ENCODE measurements around the gene ARHGEF10L. TPM values are rescaled to one million over a fixed set of nuclear protein-coding genes. Genes with fewer than 3 reads are reported as not detected.
"Not testable (repeated sequence)": the region's sequence is repeated elsewhere in the genome, so short reads cannot be mapped to it uniquely, and the experiment has no call there.

The ARHGEF10L gene
- total RNA-seq, 3 donors from 2014 or later (not counting 1 experiment from before 2014, with no cell fraction given), result 0.70 to 1.7 (median 0.94) TPM

GRCh38 chr1:17503146-17503545, 36.4 kb upstream of the ARHGEF10L start:
- no peaks in the 10 kb centered on the region for H3K9me3 ChIP-seq (ENCODE audit: control insufficient read depth, insufficient read depth, low read length)
- intact Hi-C loops (cut with micrococcal nuclease), result no loop called here
- Mint-ChIP-seq H3K4me3 (no peak overlapping the region), H3K27ac (no peak overlapping the region), H3K27me3 (ENCODE audit: low read depth in 2 of 2) (peaks cover 2 to 5% of the 10 kb centered on the region in 2 donors), H3K4me1 (peaks cover 0 to 5% of the 10 kb centered on the region in 2 donors), H3K36me3 (no peaks in the 10 kb centered on the region), H3K9me3 (no peaks in the 10 kb centered on the region)
- WGBS (ENCODE audit: insufficient coverage), result 95% methylated on average over 2 of the region's 3 CpGs
- ATAC-seq (no peak), DNase-seq (no peak)
- H3K4me1 ChIP-seq (ENCODE audit: control insufficient read depth, insufficient read depth, low read length), result no peaks in the 10 kb centered on the region
- H3K36me3 ChIP-seq (ENCODE audit: control insufficient read depth, insufficient read depth, low read length), result no peaks in the 10 kb centered on the region
- TF ChIP-seq CTCF (IDR thresholded peaks at IDR 0.05), result no peak
- H3K4me3 ChIP-seq (ENCODE audit: low read length), result no peak overlapping the region
- no peak overlapping the region for H3K27ac ChIP-seq (ENCODE audit: low read length)
- H3K27me3 ChIP-seq (ENCODE audit: control insufficient read depth, insufficient read depth, low read length), result no peaks in the 10 kb centered on the region

- ATAC-seq; H3K36me3 Mint-ChIP-seq; H3K9me3 Mint-ChIP-seq; H3K36me3 ChIP-seq (ENCODE audit: control insufficient read depth, insufficient read depth, low read length); H3K9me3 ChIP-seq (ENCODE audit: control insufficient read depth, insufficient read depth, low read length); H3K4me3 Mint-ChIP-seq; intact Hi-C loops (cut with micrococcal nuclease); DNase-seq; H3K27me3 ChIP-seq (ENCODE audit: control insufficient read depth, insufficient read depth, low read length); H3K4me3 ChIP-seq (ENCODE audit: low read length); H3K27ac Mint-ChIP-seq; H3K27ac ChIP-seq (ENCODE audit: low read length); H3K4me1 Mint-ChIP-seq; H3K4me1 ChIP-seq (ENCODE audit: control insufficient read depth, insufficient read depth, low read length); H3K27me3 Mint-ChIP-seq (ENCODE audit: low read depth in 2 of 2): not testable (repeated sequence)
- 78% methylated on average over 4 of the region's 4 CpGs for WGBS (ENCODE audit: insufficient coverage)
These were observed 32.3 kb upstream of the ARHGEF10L start for GRCh38 chr1:17507200-17507599.

- no peak overlapping the region for H3K27ac ChIP-seq (ENCODE audit: low read length)
These were observed 31.6 kb upstream of the ARHGEF10L start for GRCh38 chr1:17507915-17508314.

GRCh38 chr1:17509363-17509762, 30.1 kb upstream of the ARHGEF10L start:
- no peaks in the 10 kb centered on the region for H3K36me3 Mint-ChIP-seq
- Histone ChIP-seq H3K9me3 (ENCODE audit: control insufficient read depth, insufficient read depth, low read length) (no peaks in the 10 kb centered on the region), H3K27me3 (ENCODE audit: control insufficient read depth, insufficient read depth, low read length) (no peaks in the 10 kb centered on the region), H3K4me1 (ENCODE audit: control insufficient read depth, insufficient read depth, low read length) (no peaks in the 10 kb centered on the region), H3K27ac (ENCODE audit: low read length) (no peak overlapping the region), H3K4me3 (ENCODE audit: low read length) (no peak overlapping the region), H3K36me3 (ENCODE audit: control insufficient read depth, insufficient read depth, low read length) (no peaks in the 10 kb centered on the region)
- H3K4me1 Mint-ChIP-seq, result no peaks in the 10 kb centered on the region
- H3K9me3 Mint-ChIP-seq, result no peaks in the 10 kb centered on the region
- peaks cover 0 to 2% of the 10 kb centered on the region in 2 donors for H3K27me3 Mint-ChIP-seq (ENCODE audit: low read depth in 2 of 2)
- H3K4me3 Mint-ChIP-seq, result no peak overlapping the region
- TF ChIP-seq CTCF (IDR thresholded peaks at IDR 0.05), result no peak
- DNase-seq, result no peak
- no peak for ATAC-seq
- no peak overlapping the region for H3K27ac Mint-ChIP-seq
- intact Hi-C loops (cut with micrococcal nuclease), result no loop called here
- 36% methylated on average over 8 of the region's 8 CpGs for WGBS (ENCODE audit: insufficient coverage)

More at GRCh38 chr1:17507915-17508314, 31.6 kb upstream of the ARHGEF10L start:
- no peak for ATAC-seq
- H3K9me3 Mint-ChIP-seq, result no peaks in the 10 kb centered on the region
- Histone ChIP-seq H3K36me3 (ENCODE audit: control insufficient read depth, insufficient read depth, low read length) (no peaks in the 10 kb centered on the region), H3K4me1 (ENCODE audit: control insufficient read depth, insufficient read depth, low read length) (no peaks in the 10 kb centered on the region), H3K27me3 (ENCODE audit: control insufficient read depth, insufficient read depth, low read length) (no peaks in the 10 kb centered on the region), H3K4me3 (ENCODE audit: low read length) (no peak overlapping the region), H3K9me3 (ENCODE audit: control insufficient read depth, insufficient read depth, low read length) (no peaks in the 10 kb centered on the region)
- no peak for DNase-seq
- no peaks in the 10 kb centered on the region for H3K4me1 Mint-ChIP-seq
- no peak for TF ChIP-seq CTCF (IDR thresholded peaks at IDR 0.05)
- intact Hi-C loops (cut with micrococcal nuclease), result no loop called here
- no peak overlapping the region for H3K4me3 Mint-ChIP-seq
- H3K27me3 Mint-ChIP-seq (ENCODE audit: low read depth in 2 of 2), result no peaks in the 10 kb centered on the region
- H3K27ac Mint-ChIP-seq, result no peak overlapping the region
- no peaks in the 10 kb centered on the region for H3K36me3 Mint-ChIP-seq
- WGBS (ENCODE audit: insufficient coverage), result 74% methylated on average over 6 of the region's 6 CpGs
